Smooth muscle cell (in vitro differentiated cells): Measurements from ENCODE around the gene BABAM2. TPM values are rescaled to one million over a fixed set of nuclear protein-coding genes. Genes with fewer than 3 reads are reported as not detected.

Experiments used
- DNase-seq: peaks from one replicate; lab custom pipeline; 2025; ENCODE audit not compliant: unreplicated experiment; lab: John Stamatoyannopoulos, UW
- H2AFZ ChIP-seq: fragments of 200-600 bp; sonication (generic); 2 replicates; pipeline ENCODE4 v1.6.0; 2016; ENCODE audit warnings: antibody characterized with exemption, low read depth, mild to moderate bottlenecking
- H3F3A ChIP-seq: fragments of 200-600 bp; sonication (generic); 2 replicates; pipeline ENCODE4 v1.6.0; 2017; ENCODE audit warnings: antibody characterized with exemption, low read depth
- H3K27ac ChIP-seq: fragments of 200-600 bp; sonication (generic); 2 replicates; pipeline ENCODE4 v1.5.1; 2016; ENCODE audit warnings: low read depth, mild to moderate bottlenecking
- H3K27me3 ChIP-seq: fragments of 200-600 bp; sonication (generic); 2 replicates; pipeline ENCODE4 v1.6.1; 2016; ENCODE audit warnings: low read depth, mild to moderate bottlenecking
- H3K36me3 ChIP-seq: fragments of 200-600 bp; sonication (generic); 2 replicates; pipeline ENCODE4 v1.5.1; 2016; ENCODE audit warnings: low read depth
- H3K4me1 ChIP-seq: fragments of 200-600 bp; sonication (generic); 2 replicates; pipeline ENCODE4 v1.5.1; 2016; ENCODE audit warnings: low read depth
- H3K4me2 ChIP-seq: fragments of 200-600 bp; sonication (generic); 2 replicates; pipeline ENCODE4 v1.6.0; 2016; ENCODE audit warnings: mild to moderate bottlenecking
- H3K4me3 ChIP-seq: fragments of 200-600 bp; sonication (generic); 2 replicates; pipeline ENCODE4 v1.5.1; 2016; ENCODE audit warnings: mild to moderate bottlenecking
- H3K79me2 ChIP-seq: fragments of 200-600 bp; sonication (generic); 2 replicates; pipeline ENCODE4 v1.6.0; 2016; ENCODE audit warnings: low read depth, mild to moderate bottlenecking
- H3K9ac ChIP-seq: fragments of 200-600 bp; sonication (generic); 2 replicates; pipeline ENCODE4 v1.6.0; 2016; ENCODE audit warnings: low read depth
- H3K9me3 ChIP-seq: fragments of 200-600 bp; sonication (generic); replicated peaks from 2 replicates; pipeline ENCODE4 v1.5.1; 2016; ENCODE audit warnings: low read depth
- H4K20me1 ChIP-seq: fragments of 200-600 bp; sonication (generic); 2 replicates; pipeline ENCODE4 v1.6.0; 2016; ENCODE audit warnings: low read depth
- CTCF ChIP-seq: fragments of 200-600 bp; sonication (generic); IDR thresholded peaks from 2 replicates; pipeline ENCODE4 v1.5.1; 2017; ENCODE audit warnings: borderline replicate concordance, mild to moderate bottlenecking, antibody characterized with exemption; ENCODE audit not compliant: insufficient read depth, poor library complexity, severe bottlenecking
- WGBS: methylation state at CpG from one replicate; pipeline ENCODE4 v1.1.7; 2016; ENCODE audit warnings: low lambda C conversion rate; 5-methylcytosine and 5-hydroxymethylcytosine counted together
- polyA plus RNA-seq: library from polyadenylated mRNA; unstranded; fragments of >200 nt; fragmentation: Nextera tagmentation; extraction: Ambion mirVana; gene quantifications from 2 replicates; pipeline ENCODE4 v1.2.1, GENCODE V29; 2016
- total RNA-seq: library from RNA; depleted of rRNA; stranded (reverse); fragments of >200 nt; gene quantifications from 2 replicates; pipeline ENCODE4 v1.2.3, GENCODE V29; 2014

Gene BABAM2
- total and polyA plus RNA-seq, 2 experiments from 2014 or later = 26.5 to 29.1 TPM

- 95% methylated on average over 10 of the region's 11 CpGs for WGBS
- Histone ChIP-seq H3K9me3 (no peaks in the 10 kb centered on the region), H3K4me3 (no peak overlapping the region), H3K9ac (no peak overlapping the region), H3K27me3 (no peaks in the 10 kb centered on the region), H3K79me2 (no peaks in the 10 kb centered on the region), H3K36me3 (no peaks in the 10 kb centered on the region), H3K4me1 (peaks cover 7% of the 10 kb centered on the region), H2AFZ (no peak overlapping the region), H3K4me2 (no peak overlapping the region), H4K20me1 (no peaks in the 10 kb centered on the region), H3F3A (peaks cover 30% of the 10 kb centered on the region), H3K27ac (no peak overlapping the region)
- DNase-seq = no peak
- TF ChIP-seq CTCF = no peak
These were observed 473.3 kb downstream of the BABAM2 start for GRCh38 chr2:28363686-28364280.

GRCh38 chr2:28364610-28365009 lies 474.1 kb downstream of the BABAM2 start:
- H3K27me3 ChIP-seq = no peaks in the 10 kb centered on the region
- no peak overlapping the region for H3K4me3 ChIP-seq
- WGBS = 68% methylated on average over 3 of the region's 3 CpGs
- H3K27ac ChIP-seq = no peak overlapping the region
- TF ChIP-seq CTCF = no peak
- H3K9me3 ChIP-seq = no peaks in the 10 kb centered on the region
- no peak for DNase-seq
- H3K36me3 ChIP-seq = no peaks in the 10 kb centered on the region
- H4K20me1 ChIP-seq = no peaks in the 10 kb centered on the region
- no peaks in the 10 kb centered on the region for H3K79me2 ChIP-seq
- peaks cover 7% of the 10 kb centered on the region for H3K4me1 ChIP-seq
- H3K9ac ChIP-seq = no peak overlapping the region
- H2AFZ ChIP-seq = no peak overlapping the region
- H3F3A ChIP-seq = peaks cover 27% of the 10 kb centered on the region
- H3K4me2 ChIP-seq = no peak overlapping the region

- Histone ChIP-seq H3K27me3 (no peaks in the 10 kb centered on the region), H3K4me3 (no peak overlapping the region), H3F3A (peaks cover 27% of the 10 kb centered on the region), H3K36me3 (no peaks in the 10 kb centered on the region), H3K9ac (no peak overlapping the region), H3K9me3 (no peaks in the 10 kb centered on the region), H3K4me1 (peaks cover 7% of the 10 kb centered on the region), H2AFZ (no peak overlapping the region), H3K4me2 (peak overlapping the region; percentile 54), H3K27ac (no peak overlapping the region), H4K20me1 (no peaks in the 10 kb centered on the region), H3K79me2 (no peaks in the 10 kb centered on the region)
- DNase-seq = no peak
- 46% methylated on average over 8 of the region's 8 CpGs for WGBS
- TF ChIP-seq CTCF = no peak
These were observed 474.6 kb downstream of the BABAM2 start for GRCh38 chr2:28365158-28365557.

GRCh38 chr2:28366149-28366495 lies 475.6 kb downstream of the BABAM2 start:
- H3K79me2 ChIP-seq = no peaks in the 10 kb centered on the region
- H3K9ac ChIP-seq = no peak overlapping the region
- WGBS = 97% methylated on average over 10 of the region's 10 CpGs
- no peaks in the 10 kb centered on the region for H3K27me3 ChIP-seq
- no peak overlapping the region for H3K4me3 ChIP-seq
- no peaks in the 10 kb centered on the region for H3K36me3 ChIP-seq
- peaks cover 7% of the 10 kb centered on the region for H3K4me1 ChIP-seq
- no peak overlapping the region for H3K27ac ChIP-seq
- no peak overlapping the region for H2AFZ ChIP-seq
- no peaks in the 10 kb centered on the region for H3K9me3 ChIP-seq
- TF ChIP-seq CTCF = no peak
- peaks cover 23% of the 10 kb centered on the region for H3F3A ChIP-seq
- peak overlapping the region; percentile 54 for H3K4me2 ChIP-seq
- DNase-seq = no peak
- no peaks in the 10 kb centered on the region for H4K20me1 ChIP-seq
